ENCODE results near the gene BEST2.
A peak's percentile ranks its signal among the peaks of the same experiment; 100 is the strongest.

The BEST2 gene

GRCh38 chr19:12766051-12766521 lies 14.5 kb downstream of the BEST2 start:
- no peak for FAIRE-seq
- DNase-seq (ENCODE audit: insufficient read length, low spot score), result no peak

DNA sequence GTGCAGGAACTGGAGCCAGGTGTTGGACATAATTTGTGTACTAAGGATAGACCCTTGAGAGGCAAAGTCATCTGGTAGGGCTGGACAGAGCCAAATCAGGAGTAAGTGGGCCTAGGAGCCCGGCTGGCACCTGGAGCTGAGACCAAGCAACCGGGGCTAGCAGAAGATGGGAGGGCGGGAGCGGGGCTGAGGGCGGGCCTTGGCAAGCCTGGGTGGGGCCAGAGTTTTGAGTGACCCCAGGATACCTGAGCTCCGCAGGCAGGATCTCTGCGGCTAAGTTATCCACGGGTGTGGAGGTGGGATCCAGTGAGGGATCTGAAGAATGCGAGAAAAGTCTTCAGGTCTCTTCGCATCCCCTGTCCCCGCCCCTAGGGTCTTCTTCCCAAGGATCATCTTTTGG lies 15.6 kb downstream of the BEST2 start:
- FAIRE-seq (no peak), DNase-seq (ENCODE audit: insufficient read length, low spot score) (no peak)

- DNase-seq (ENCODE audit: insufficient read length, low spot score) (no peak), FAIRE-seq (no peak)
These were observed 16.1 kb downstream of the BEST2 start for GRCh38 chr19:12767666-12768065.

- no peak for FAIRE-seq
- DNase-seq (ENCODE audit: insufficient read length, low spot score), result no peak
These were observed 18.1 kb downstream of the BEST2 start for GRCh38 chr19:12769689-12770088.

GRCh38 chr19:12770922-12771321 lies 19.3 kb downstream of the BEST2 start:
- FAIRE-seq, result no peak
- DNase-seq (ENCODE audit: insufficient read length, low spot score), result no peak

DNA sequence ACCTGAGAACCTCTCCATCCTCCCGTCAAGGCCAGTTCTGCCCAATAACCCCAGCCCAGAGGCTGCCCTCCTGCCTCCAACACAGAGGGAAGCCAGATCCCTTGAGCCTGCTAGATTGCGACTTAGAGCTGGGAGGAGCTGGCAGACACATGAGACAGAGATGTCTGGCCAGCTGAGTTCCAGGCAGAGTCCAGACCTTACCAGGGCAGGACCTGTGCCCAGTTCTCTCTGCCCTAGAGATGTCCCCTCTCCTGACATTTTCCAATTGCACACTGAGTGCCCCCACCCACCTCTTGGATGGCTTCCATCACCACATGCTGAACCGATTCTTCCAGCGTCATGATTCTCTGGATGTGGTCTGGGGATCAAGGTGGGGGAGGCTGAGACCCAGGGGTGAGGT lies 20.7 kb downstream of the BEST2 start:
- DNase-seq (ENCODE audit: insufficient read length, low spot score) (no peak), FAIRE-seq (no peak)

- no peak for FAIRE-seq
These were observed 22.0 kb downstream of the BEST2 start for GRCh38 chr19:12773571-12773970.

GRCh38 chr19:12774588-12775555 lies 23.3 kb downstream of the BEST2 start, which contains the start of gene HOOK2:
Gene HOOK2, minus strand, starts transcription at chr19:12775552. Its CDS starts 103 bp downstream, at chr19:12775449.
- DNase-seq (ENCODE audit: insufficient read length, low spot score) (no peak), FAIRE-seq (no peak)

More at GRCh38 chr19:12773571-12773970, 22.0 kb downstream of the BEST2 start:
- no peak for DNase-seq (ENCODE audit: insufficient read length, low spot score)

DNA sequence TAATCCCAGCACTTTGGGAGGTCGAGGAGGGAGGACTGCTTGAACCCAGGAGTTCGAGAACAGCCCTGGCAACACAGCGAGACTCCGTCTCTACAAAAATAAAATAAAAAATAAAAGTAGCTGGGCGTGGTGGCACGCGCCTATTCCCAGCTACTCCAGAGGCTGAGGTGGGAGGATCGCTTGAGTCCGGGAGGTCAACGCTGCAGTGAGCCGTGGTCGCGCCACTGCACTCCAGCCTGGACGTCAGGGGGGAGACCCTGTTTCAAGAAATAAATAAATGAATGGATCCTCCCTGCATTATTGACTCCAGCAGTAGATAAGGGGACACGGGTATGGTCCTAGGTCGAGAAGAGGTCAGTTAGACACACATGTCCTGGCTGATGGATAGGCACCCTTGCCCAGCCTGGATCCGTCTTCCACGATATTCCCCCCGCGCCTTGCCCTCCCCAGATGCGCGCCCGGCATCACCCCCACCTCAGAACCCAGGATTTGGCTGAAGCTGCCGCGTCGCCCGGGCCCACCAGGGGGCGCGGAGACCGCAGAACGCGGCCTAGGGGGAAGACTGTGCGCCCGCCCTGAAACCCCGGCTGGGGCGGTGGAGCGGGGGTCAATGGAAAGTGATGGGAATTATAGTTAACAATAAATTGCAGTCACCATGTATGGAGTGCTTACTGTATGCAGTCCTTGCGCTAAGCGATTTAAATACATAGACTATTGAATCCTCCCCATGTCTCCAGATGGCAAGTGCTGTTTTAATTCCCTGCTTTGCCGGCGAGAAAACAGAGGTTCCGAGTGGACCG lies 25.8 kb downstream of the BEST2 start:
- DNase-seq (ENCODE audit: insufficient read length, low spot score) (no peak), FAIRE-seq (peak; percentile 13)

GRCh38 chr19:12778017-12778904 lies 26.7 kb downstream of the BEST2 start:
- DNase-seq (ENCODE audit: insufficient read length, low spot score), result no peak
- FAIRE-seq, result peak; percentile 63

DNA sequence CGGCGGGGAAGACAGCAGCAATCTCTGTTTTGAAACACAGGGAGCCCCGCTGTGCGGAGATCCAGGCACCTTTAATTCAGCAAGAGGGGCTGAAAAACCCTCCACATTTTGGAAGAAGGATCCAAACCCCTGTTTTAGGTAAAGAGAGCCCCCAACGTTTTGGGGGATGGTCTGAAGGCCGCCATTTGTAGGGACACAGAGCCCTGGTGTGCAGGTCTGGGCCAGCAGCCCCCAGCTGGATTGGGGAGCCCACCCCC lies 27.2 kb downstream of the BEST2 start:
- FAIRE-seq, result no peak
- DNase-seq (ENCODE audit: insufficient read length, low spot score), result no peak

DNA sequence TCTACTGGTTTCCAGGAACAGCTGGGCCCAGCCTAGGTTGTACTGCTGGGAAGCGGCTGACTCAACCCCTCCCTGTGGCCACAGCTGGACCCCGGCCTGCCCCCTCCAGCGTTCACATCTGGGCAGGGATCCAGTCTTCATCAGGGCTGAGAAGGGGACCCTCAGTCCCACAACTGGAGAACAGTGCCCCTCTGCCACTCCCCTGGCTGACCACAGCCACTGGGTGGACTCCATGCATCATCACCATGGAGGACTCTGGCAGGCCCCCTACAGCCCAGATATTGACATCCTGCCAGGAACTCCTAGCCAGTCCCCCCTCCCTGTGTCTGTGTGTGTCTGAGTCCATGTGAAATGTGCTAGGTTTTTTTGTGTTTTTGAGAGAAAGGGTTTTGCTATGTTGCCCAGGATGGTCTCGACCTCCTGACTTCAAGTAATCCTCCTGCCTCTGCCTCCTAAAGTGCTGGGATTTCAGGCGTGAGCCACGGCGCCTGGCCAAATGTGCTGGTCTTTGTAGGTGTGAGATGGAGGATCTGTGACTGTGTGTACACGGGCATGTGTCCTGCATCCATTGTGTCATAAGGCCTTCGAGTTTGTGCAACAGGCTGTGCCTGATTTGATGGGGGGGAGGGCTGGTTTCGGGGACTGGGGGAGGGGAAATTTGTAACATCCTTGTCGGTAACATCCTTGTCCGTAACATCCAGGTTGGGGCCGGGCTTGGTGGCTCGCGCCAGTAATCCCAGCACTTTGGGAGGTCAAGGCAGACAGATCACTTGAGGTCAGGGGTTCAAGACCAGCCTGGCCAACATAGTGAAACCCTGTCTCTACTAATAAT lies 27.8 kb downstream of the BEST2 start:
- FAIRE-seq, result no peak

GRCh38 chr19:12782174-12782423 lies 30.5 kb downstream of the BEST2 start:
- DNase-seq (ENCODE audit: insufficient read length, low spot score) (no peak), FAIRE-seq (no peak)

More for the DNA sequence above, 27.8 kb downstream of the BEST2 start:
- DNase-seq (ENCODE audit: insufficient read length, low spot score), result no peak

DNA sequence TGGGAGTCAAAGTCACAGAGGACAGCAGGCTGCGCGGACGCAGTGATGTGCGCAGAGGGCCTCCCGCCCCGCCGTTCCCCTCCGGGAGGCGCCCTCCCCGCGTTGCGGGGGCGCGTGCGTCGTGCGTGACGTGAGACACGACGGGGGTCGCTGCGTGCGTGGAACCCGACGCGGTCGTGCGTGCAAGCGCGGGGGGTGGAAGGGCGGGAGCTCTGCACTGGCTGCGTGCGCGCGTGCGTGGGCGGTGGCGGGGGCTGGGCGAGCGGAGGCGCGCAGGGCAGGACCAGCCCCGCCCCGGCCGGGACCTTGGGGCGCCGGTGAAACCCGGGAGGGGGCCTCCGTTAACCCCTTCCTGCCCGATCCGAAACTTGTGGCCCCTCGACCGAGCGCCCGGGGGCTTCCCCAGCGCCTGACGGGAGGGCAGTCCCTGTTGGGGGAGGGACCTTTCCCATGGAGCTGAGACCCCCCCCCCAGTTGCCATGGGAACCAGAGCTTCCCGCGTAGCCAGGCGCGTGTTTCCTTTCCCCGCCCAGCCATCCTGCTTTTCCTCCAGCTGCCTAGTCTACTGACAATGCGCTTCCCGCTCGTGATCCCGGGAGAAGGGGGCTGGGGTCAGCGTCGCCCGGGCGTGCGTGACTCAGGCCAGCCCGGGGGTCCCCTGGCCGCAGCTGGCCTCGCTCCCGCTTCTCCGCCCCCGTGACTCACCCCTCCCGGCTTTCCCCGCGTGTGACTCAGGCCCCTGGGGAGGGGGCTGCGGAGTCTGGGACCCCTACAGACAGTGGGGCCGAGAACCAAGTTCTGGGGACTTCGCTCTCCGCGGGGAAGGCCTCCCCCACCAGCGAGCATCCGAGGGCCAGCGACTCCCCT lies 31.1 kb downstream of the BEST2 start:
- FAIRE-seq (peak; percentile 55), DNase-seq (ENCODE audit: insufficient read length, low spot score) (no peak)

DNA sequence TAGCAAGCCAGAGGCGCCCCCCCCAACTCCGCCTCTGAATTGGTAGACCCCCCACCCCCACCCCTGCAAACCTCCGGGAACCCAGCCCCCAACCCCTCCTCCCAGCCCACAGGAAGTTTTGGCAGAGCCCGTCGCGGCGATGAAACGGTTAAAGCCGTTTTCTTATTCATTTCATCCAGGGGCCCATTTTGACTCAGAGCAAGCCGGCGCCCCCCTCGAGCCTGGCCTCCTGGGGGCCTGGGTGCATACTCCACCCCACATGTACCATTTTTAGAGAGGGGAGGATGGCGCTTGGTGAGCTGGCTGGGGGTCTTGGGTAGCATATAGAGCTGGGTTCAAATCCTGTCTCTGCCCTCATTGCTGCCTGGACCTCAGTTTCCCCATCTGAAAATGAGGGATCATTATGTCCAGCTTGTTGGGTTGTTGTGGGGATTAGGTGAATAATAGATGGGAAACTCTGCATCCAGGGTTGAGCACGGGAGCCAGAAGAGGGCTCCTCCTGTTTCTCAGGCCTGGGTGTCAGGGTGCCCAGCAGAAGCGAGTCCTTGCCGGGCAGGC lies 31.8 kb downstream of the BEST2 start:
- FAIRE-seq, result no peak
- DNase-seq (ENCODE audit: insufficient read length, low spot score), result no peak

DNA sequence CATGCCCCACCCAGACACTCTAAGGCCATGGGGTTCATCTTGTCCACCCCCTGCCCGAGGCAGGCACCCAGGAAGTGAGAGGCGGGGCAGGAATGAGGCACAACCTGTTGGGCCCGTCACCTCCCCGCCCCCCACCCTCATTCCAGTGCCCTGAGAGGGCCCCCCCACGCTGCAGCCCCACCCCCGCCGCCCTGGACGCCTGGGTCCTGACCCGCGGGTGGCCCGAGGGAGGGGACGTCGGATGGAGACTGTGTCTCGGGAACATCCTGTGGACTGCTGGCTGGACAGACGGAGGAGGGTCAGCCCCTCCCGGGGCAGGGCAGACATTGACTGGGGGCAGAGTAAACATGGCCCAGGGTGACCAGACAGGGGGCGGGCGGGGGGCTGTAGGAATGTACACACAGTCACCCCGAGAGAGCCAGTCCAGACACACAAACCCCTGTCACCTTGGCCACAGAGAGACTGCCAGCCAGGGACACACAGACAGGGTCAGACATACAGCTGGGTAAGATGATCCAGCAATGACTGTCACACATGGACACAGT lies 32.3 kb downstream of the BEST2 start:
- DNase-seq (ENCODE audit: insufficient read length, low spot score) (no peak), FAIRE-seq (no peak)

GRCh38 chr19:12784394-12784870 lies 32.8 kb downstream of the BEST2 start:
- no peak for DNase-seq (ENCODE audit: insufficient read length, low spot score)
- FAIRE-seq, result peak; percentile 54

GRCh38 chr19:12784871-12785430 lies 33.4 kb downstream of the BEST2 start:
- no peak for FAIRE-seq
- DNase-seq (ENCODE audit: insufficient read length, low spot score), result no peak

Measured in HTR-8/SVneo (cell line).